Measurements from ENCODE around the gene NLRX1. TPM values are rescaled to one million over a fixed set of nuclear protein-coding genes. Genes with fewer than 3 reads are reported as not detected.

Gene NLRX1
- total RNA-seq, 2 donors from 2014 or later = 9.3 to 30.7 TPM

GRCh38 chr11:119144825-119145486, 23.6 kb upstream of the NLRX1 start:
- intact Hi-C loops (cut with DNase I) = no loop called here
- Histone ChIP-seq H3K27ac (no peak overlapping the region), H3K27me3 (peaks cover 0 to 10% of the 10 kb centered on the region in 2 donors), H3K9me3 (no peaks in the 10 kb centered on the region), H3K4me1 (peaks cover 17% of the 10 kb centered on the region), H3K4me3 (no peak overlapping the region), H3K36me3 (replicated peaks in 1 of 2; ENCODE audit: insufficient read depth in 1 of 2, low read depth in 2 of 2) (no peaks in the 10 kb centered on the region)
- DNase-seq = peak; percentile 66 to 76 (median 70)
- WGBS, 2 donors = 12 to 13% methylated on average over 7 of the region's 7 CpGs
- ATAC-seq = peak; percentile 81
- TF ChIP-seq CTCF (IDR thresholded peaks at IDR 0.05) = peak; percentile 39 to 67 (median 58)
- TF ChIP-seq POLR2A (IDR thresholded peaks at IDR 0.05) = no peak

GRCh38 chr11:119145551-119145950, 23.0 kb upstream of the NLRX1 start:
- Histone ChIP-seq H3K9me3 (no peaks in the 10 kb centered on the region), H3K4me3 (no peak overlapping the region), H3K36me3 (replicated peaks in 1 of 2; ENCODE audit: insufficient read depth in 1 of 2, low read depth in 2 of 2) (no peaks in the 10 kb centered on the region), H3K27ac (no peak overlapping the region), H3K4me1 (peaks cover 17% of the 10 kb centered on the region), H3K27me3 (peaks cover 0 to 11% of the 10 kb centered on the region in 2 donors)
- 35 to 51% methylated on average over 3 of the region's 3 CpGs for WGBS, 2 donors
- DNase-seq = no peak
- no peak for TF ChIP-seq CTCF (IDR thresholded peaks at IDR 0.05)
- no peak for TF ChIP-seq POLR2A (IDR thresholded peaks at IDR 0.05)
- no peak for ATAC-seq
- intact Hi-C loops (cut with DNase I) = no loop called here

GRCh38 chr11:119147604-119148333, 20.8 kb upstream of the NLRX1 start:
- no peak overlapping the region for H3K4me3 ChIP-seq
- peaks cover 0 to 11% of the 10 kb centered on the region in 2 donors for H3K27me3 ChIP-seq
- peaks cover 17% of the 10 kb centered on the region for H3K4me1 ChIP-seq
- H3K27ac ChIP-seq = no peak overlapping the region
- no peak for ATAC-seq
- no peak for TF ChIP-seq CTCF (IDR thresholded peaks at IDR 0.05)
- no peak for TF ChIP-seq POLR2A (IDR thresholded peaks at IDR 0.05)
- intact Hi-C loops (cut with DNase I) = no loop called here
- 62 to 63% methylated on average over 6 of the region's 6 CpGs for WGBS, 2 donors
- H3K9me3 ChIP-seq = no peaks in the 10 kb centered on the region
- no peak for DNase-seq
- H3K36me3 ChIP-seq (replicated peaks in 1 of 2; ENCODE audit: insufficient read depth in 1 of 2, low read depth in 2 of 2) = no peaks in the 10 kb centered on the region

- H3K27me3 ChIP-seq = peaks cover 0 to 11% of the 10 kb centered on the region in 2 donors
- peaks cover 17% of the 10 kb centered on the region for H3K4me1 ChIP-seq
- no peak overlapping the region for H3K27ac ChIP-seq
- 1 to 3% methylated on average over 13 to 16 of the region's 16 CpGs for WGBS, 2 donors
- intact Hi-C loops (cut with DNase I) = no loop called here
- no peaks in the 10 kb centered on the region for H3K36me3 ChIP-seq (replicated peaks in 1 of 2; ENCODE audit: insufficient read depth in 1 of 2, low read depth in 2 of 2)
- ATAC-seq (peak; percentile 2), DNase-seq (no peak)
- H3K4me3 ChIP-seq = peak overlapping the region in 1 of 2 donors; percentile 18
- TF ChIP-seq CTCF (IDR thresholded peaks at IDR 0.05) = no peak
- TF ChIP-seq POLR2A (IDR thresholded peaks at IDR 0.05) = no peak
- no peaks in the 10 kb centered on the region for H3K9me3 ChIP-seq
These were observed 19.9 kb upstream of the NLRX1 start for GRCh38 chr11:119148720-119149017.

All from body of pancreas (tissue), 4 donors.